GM18520 (cell line): Measurements from ENCODE around the gene OSBPL3.
"Not testable (repeated sequence)": the region's sequence is repeated elsewhere in the genome, so short reads cannot be mapped to it uniquely, and the experiment has no call there.

Experiments
- ATAC-seq: cut with Tn5 transposase; IDR thresholded peaks from one replicate; pipeline ENCODE4 v1.9.1; 2021; ENCODE audit not compliant: unreplicated experiment

OSBPL3 gene

GRCh38 chr7:24800667-24801066, 179.3 kb downstream of the OSBPL3 start:
- ATAC-seq: no peak

GRCh38 chr7:24800073-24800472, 179.9 kb downstream of the OSBPL3 start:
- ATAC-seq: no peak

- ATAC-seq: no peak
Observed at GRCh38 chr7:24799506-24799905, 180.5 kb downstream of the OSBPL3 start.

GRCh38 chr7:24798261-24798660, 181.7 kb downstream of the OSBPL3 start:
- no peak for ATAC-seq

GRCh38 chr7:24797270-24797669, 182.7 kb downstream of the OSBPL3 start:
- no peak for ATAC-seq

GRCh38 chr7:24795407-24795767, 184.6 kb downstream of the OSBPL3 start:
- no peak for ATAC-seq

- ATAC-seq: not testable (repeated sequence)
Observed at GRCh38 chr7:24794751-24795406, 185.1 kb downstream of the OSBPL3 start.

DNA sequence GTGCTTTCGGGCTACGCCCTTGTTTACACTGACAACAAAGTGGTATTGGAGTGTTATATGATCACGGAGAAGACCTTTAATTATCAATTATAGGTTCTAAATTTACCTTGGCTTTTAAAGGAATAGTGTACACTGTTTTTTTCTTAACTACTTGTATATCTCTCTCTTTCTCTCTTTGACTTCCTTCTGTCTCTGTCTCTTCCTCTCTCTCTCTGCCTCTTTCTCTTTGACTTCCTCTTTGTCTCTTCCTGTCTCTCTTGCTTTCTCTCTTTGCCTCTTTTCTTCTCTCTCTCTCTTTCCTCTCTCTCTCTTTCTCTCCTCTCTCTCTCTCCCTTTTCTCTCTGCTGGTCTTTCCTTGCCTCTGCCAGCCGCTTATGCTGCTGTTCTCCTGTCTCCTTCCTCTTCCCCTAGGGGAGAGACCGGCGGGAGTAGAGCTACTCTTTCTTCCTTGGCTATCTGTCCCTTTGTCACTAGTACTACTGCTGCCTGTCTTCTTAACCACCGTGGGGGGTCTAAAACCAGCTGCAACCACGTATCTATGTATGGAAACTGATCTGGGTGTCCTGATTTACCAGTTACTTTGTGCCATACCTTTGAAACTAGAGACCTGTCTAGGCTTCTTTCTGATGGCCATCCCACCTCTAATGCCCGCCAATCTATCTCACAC, 185.9 kb downstream of the OSBPL3 start:
- no peak for ATAC-seq

- no peak for ATAC-seq
Observed at GRCh38 chr7:24788961-24789576, 190.9 kb downstream of the OSBPL3 start.

DNA sequence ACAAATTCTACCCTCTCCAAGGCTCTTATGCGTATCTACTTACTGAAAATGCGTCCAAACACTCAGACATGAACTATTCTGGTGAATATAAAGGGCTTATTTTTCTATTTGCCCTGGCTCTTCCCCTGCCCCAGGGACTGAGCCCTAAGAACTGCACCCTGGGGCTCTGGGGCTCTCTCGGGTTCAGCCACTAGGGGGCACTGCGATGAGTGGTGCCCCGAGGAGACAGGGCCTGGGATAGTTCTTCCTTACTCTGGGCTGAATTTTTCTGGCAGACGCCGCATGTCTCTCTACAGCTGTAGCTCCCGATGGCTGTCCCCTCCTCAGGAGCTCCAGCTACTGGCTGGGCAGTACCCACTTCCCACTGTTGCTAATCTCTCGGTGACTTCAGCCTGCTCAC, 191.9 kb downstream of the OSBPL3 start:
- ATAC-seq: no peak

DNA sequence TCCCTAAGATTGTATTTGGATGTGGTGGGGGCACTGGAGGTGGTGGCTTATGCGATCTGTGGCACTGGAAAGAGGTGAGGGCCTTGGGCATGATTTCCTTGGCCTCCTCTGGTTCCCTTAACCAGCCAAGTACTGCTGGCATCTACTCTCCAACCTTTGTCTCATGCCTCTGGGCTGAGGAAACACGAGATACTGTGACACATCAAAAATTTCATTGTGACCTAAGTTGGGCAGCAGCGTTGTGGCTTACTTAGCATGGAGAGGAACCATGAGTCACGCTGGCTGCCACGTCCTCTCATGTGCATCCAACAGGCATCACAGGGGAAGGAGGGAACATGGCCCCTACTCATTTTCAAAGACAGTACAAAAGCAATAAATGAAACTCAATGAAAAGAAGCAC, 193.0 kb downstream of the OSBPL3 start:
- ATAC-seq: no peak

DNA sequence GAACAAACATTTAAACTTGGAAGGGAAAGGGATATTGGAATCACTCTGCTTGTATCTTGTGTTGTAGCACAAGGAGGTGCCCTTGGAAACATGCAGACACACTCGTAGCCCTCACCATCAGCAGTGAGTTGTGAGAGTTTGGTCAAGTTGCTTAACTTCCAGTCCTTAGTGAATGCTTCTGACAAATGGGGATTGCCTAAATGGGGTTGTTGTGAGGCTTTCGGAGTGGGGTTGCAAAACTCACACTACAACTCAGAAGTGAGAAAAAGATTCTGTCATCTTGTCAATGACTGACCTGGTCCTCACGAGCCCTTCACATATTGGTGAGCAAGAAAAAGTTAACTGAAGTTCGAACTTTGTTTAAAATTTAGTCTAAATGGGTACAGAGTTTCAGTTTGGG, 193.7 kb downstream of the OSBPL3 start:
- no peak for ATAC-seq

DNA sequence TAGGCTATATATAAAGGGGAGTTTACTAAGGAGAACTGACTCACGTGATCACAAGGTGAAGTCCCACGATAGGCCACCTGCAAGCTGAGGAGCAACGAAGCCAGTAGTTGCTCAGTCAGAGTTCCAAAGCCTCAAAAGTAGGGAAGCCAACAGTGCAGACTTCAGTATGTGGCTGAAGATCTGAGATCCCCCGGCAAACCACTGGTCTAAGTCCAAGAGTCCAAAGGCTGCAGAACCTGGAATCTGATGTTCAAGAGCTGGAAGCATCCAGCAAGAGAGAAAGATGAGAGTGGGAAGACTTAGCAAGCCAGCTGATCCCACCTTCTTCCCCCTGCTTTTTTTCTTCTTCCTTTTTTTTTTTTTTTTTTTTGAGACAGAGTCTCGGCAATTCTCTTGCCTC, 195.7 kb downstream of the OSBPL3 start:
- no peak for ATAC-seq

DNA sequence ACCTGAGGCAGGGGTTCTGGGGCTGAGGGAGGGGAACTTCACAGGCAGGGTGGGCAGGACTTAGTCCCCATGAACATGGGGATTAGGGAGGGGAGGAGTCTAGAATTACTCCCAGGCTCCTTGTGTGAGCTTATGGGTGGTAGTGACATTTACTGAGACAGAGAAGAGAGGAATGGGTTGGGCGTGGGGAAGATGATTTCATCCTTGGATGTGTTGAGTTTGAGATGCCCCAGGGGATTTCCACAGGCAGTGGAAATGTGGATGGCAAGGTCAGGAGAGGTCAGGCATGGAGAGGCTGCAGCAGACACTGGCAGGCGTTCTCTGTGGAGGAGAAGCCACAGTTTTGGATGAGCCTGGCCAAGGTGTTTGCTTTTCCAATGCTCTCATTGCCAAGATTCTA, 196.3 kb downstream of the OSBPL3 start:
- ATAC-seq: no peak

GRCh38 chr7:24781106-24781505, 198.9 kb downstream of the OSBPL3 start:
- no peak for ATAC-seq

DNA sequence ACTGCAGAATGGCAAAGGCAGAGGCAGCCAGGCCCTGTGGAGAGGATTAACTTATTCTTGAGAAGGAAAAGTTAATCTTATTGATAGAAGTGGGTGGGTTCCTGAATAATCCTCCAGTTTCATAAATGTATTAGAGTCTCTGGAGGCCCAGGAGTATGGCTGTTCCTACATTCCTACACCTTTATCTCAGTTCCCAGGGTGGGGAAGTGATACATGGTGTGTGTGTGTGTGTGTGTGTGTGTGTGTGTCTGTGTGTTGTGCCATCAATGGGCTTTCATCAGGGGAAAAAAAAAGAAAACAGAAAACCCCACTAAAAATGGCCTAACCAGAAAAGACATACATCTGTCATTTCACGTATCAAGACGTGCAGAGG, 200.7 kb downstream of the OSBPL3 start:
- ATAC-seq: no peak

GRCh38 chr7:24778543-24779282, 201.3 kb downstream of the OSBPL3 start:
- ATAC-seq: no peak

- ATAC-seq: no peak
Observed at GRCh38 chr7:24777806-24778205, 202.2 kb downstream of the OSBPL3 start.

DNA sequence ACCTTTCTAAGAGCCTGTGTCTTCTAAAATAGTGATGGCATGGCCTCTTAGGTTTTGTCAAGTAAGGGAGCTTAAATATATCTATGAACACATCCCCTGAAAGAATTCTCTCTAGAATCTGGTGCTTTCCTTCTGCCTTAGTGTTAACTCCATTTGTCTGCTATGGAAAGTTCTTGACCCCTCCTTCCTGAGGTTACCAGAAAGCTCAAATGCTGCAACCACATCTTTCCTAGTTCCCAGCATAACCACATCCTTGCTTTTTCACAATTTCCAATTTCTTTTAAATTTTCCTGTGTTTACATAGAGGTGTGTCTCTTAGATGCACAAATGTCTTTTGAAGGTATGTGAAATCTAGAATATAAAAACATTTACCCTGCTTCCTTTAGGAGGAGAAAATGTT, 206.3 kb downstream of the OSBPL3 start:
- ATAC-seq: no peak

DNA sequence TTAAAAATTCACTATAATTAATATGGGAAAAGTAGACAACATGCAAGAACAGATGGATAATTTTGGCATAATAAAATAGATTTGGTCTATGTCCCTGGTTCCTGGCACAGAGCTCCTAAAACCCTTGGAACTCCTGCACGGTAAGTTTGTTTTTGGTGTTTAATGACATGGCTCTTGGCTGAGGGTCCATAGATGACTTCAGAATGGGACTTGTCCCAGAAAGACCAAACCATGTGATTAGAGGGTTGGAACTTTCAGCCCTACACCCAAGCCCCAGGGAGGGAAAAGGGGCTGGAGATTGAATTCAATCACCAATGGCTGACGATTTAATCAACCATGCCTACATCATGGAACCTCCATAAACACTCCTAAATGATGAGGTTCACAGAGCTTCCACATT, 210.1 kb downstream of the OSBPL3 start:
- ATAC-seq: no peak

GRCh38 chr7:24769014-24769830, 210.8 kb downstream of the OSBPL3 start:
- ATAC-seq: no peak
